Fibroblast of skin of right biceps (primary cell): ENCODE measurements around the gene ZNF648.
"Not testable (repeated sequence)": the region's sequence is repeated elsewhere in the genome, so short reads cannot be mapped to it uniquely, and the experiment has no call there.

ENCODE experiments used
- DNase-seq: peaks from one replicate; pipeline ENCODE4 v3.0.0-alpha.2; 2013

The ZNF648 gene

DNA sequence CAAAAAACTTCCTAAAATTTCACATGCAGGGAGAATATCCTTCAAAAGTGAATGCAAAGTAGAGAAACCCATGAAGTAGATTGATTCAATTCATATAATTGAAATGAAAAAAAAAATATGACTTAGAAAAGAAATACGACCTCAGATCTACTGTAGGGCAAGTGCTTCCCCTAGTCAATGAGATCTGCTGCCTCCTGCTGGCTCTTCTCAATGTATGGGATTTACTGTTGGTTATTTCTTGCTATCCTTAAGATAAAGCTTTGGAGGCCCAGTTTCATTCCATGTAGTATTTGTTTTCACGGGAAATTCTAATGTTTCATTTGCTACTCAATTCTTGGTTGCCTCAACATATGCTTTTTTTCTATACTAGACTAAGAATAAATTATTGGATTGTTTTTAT, 46.2 kb downstream of the ZNF648 start:
- DNase-seq, result no peak

DNA sequence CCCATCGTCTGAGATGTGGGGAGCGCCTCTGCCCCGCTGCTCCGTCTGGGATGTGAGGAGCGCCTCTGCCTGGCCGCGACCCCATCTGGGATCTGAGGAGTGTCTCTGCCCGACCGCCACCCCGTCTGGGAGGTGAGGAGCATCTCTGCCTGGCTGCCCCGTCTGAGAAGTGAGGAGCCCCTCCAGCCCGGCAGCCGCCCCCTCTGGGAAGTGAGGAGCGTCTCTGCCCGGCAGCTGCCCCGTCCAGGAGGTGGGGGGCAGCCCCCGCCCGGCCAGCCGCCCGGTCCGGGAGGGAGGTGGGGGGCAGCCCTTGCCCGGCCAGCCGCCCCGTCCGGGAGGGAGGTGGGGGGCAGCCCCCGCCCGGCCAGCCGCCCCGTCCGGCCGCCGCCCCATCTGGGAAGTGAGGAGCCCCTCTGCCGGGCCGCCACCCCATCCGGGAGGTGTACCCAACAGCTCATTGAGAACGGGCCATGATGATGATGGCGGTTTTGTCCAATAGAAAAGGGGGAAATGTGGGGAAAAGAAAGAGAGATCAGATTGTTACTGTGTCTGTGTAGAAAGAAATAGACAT, 50.6 kb downstream of the ZNF648 start:
- not testable (repeated sequence) for DNase-seq

DNA sequence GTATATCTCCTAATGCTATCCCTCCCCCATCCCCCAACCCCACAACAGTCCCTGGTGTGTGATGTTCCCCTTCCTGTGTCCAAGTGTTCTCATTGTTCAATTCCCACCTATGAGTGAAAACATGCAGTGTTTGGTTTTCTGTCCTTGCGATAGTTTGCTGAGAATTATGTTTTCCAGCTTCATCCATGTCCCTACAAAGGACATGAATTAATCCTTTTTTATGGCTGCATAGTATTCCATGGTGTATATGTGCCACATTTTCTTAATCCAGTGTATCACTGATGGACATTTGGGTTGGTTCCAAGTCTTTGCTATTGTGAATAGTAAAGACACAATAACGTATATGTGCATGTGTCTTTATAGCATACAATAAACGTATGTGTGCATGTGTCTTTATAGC, 56.1 kb downstream of the ZNF648 start:
- DNase-seq, result not testable (repeated sequence)

DNA sequence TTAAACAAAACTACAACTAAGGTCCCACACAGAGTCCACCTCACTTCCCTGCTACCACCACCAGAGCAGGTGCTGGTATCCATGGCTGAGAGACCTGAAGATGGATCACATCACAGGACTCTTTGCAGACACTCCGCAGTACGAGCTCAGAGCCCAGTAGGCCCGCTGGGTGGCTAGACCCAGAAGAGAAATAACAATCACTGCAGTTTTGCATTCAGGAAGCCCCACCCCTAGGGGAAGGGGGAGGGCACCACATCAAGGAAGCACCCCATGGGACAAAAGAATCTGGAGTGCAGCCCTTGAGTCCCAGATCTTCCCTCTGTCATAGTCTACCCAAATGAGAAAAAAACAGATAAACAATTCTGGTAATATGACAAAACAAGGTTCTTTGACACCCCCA, 56.9 kb downstream of the ZNF648 start:
- no peak for DNase-seq
